GM19452 (cell line): ENCODE measurements around the gene ZNF804B.

ENCODE experiments used
- ATAC-seq: cut with Tn5 transposase; IDR thresholded peaks from one replicate; pipeline ENCODE4 v1.9.1; 2021; ENCODE audit not compliant: unreplicated experiment

The ZNF804B gene

GRCh38 chr7:88835147-88835728 is 75.7 kb downstream of the ZNF804B start:
- peak; percentile 82 for ATAC-seq

GRCh38 chr7:88842201-88842600 is 82.7 kb downstream of the ZNF804B start:
- no peak for ATAC-seq

DNA sequence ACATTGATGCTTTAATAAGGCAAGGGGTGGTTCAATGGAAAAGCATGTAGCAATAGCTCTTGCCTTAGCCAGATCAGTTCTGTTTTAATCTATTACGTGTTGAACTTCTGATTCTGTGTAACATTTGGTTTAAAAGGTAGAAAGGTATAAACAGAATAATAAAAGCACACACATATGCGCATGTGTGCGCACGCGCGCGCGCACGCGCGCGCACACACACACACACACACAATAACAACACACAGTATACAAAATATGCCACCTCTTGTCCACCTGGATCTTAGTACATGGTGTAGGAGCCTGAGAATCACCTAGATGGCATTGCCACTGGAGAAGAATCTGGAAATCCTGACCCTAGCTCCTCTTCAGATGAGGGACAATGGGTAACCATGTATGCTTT is 85.6 kb downstream of the ZNF804B start:
- no peak for ATAC-seq

GRCh38 chr7:88851220-88851619 is 91.7 kb downstream of the ZNF804B start:
- ATAC-seq: no peak

DNA sequence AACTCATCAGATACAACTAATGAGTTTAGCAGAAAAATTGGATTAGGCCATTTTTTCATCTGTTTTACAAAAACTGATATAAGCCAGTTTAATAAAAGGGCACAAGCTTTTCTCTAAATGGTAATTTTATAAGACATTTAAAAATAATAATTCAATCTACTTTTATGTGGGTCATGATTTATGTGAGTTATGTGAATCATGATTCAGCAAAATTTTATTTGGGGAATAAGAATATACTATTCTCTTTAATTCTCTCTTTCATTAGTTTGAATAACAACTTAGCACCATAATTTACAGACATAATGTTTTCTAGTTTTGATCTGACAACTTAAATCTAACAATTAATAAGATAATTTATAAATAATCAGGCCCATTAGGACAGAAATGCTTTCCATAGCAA is 99.8 kb downstream of the ZNF804B start:
- no peak for ATAC-seq

- ATAC-seq: no peak
These were observed 106.9 kb downstream of the ZNF804B start for GRCh38 chr7:88866265-88866863.

DNA sequence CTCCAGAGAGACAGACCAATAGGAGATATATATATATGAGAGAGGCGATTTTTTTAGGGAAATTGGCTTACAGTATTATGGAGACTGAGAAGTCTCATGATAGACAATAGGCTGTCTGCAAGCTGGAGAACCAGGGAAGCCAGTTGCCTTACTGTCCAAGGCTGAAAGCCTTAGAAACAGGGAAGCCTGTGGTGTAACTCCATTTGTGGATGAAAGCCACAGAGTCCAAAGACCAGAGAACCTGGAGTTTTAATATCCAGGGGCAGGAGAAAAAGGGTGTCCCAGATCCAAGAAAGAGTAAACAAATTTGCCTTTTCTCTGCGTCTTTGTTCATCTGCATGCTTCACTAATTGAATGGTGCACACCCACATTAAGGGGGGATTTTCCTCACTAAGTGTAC is 107.7 kb downstream of the ZNF804B start:
- ATAC-seq: no peak

DNA sequence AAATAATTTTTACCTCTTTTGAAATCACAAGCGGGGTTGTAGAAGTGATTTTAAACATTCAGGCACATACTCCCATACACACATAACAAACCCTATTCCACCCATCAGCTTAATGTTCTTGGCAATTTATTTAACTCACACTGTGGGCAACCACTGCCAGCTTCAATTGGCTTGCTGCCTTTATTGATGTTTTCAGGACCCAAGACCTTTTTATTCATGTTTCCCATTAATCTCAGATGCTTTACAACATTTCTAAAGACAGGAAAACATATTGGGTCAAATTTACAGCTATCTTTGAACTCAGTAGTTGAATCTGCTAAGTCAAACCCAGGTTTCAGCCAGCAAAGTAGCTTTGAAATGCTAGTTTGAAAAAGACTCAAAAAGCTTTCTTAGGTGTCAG is 109.0 kb downstream of the ZNF804B start:
- no peak for ATAC-seq

DNA sequence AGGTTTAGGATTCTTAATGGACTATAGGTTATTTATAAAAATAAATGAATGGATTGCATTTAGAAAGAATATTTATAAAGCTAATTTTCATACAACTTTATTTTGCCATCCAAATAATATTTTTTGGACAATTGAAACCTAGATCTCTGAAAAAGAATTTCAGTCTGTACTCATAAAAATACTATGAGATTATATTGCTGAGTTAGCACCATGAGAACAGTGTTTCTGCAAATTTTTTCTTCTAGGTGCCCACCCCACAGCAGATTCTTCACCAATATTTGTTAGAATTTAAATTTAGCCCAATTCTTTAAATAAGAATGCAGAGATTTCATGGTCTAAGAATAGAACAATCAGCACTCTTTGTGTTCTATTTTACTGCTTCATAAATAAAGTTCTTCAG is 121.6 kb downstream of the ZNF804B start:
- ATAC-seq: no peak

DNA sequence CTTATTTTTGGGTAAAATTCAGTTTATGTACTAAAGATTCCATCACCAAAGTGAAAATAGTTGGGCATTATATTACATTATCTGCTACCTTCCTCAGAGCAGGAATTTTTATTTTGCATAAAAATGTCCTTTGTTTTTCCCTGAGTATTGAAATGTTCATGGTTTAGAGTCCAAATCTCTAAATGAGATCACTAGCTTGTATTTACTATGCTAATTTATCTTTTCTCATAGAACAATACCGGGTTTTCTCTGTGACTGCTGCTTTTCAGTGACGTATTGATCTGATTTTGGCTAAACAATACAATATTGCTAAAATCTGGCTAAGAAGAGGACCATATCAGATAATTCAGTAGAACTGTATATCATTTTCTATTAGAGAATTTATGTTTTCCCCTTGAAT is 125.6 kb downstream of the ZNF804B start:
- ATAC-seq: no peak

- ATAC-seq: no peak
These were observed 129.2 kb downstream of the ZNF804B start for GRCh38 chr7:88888684-88889083.

DNA sequence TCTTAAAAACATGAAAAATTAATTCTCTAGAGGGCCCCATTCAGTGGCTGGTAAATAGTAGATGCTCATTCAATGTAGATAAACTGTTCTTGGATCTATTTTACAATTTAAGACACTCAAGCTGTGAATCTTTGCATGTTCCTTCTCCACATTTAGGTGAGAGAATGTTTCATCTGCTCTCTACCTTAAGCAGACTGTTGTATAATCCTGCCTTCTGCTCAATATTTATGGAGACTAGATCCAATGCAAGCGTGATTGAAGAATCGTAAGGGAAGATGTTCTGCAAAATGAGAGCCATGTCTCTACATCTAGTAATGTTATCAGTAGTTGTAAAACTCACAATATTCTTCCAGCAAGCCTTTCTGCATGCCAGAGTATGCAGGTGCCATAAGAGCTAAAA is 151.0 kb downstream of the ZNF804B start:
- no peak for ATAC-seq

- no peak for ATAC-seq
These were observed 153.4 kb downstream of the ZNF804B start for GRCh38 chr7:88912852-88913251.

DNA sequence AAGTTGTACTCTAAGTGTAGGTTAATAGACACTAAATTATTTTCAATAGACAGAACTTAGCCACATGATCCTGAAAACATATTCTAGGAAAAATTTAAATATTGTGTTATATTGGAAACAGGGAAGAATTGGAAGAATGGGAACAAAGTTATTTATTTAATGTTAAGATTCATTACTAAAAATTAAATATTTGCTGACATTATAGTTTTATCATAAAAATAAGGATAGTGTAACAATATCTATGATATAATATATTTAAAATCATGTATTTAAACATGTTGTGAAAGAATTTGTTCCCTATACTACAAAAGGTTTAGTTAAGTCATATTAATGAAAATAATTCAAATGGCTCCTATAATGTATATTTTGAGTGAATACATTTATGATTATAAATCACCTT is 156.1 kb downstream of the ZNF804B start:
- no peak for ATAC-seq

- no peak for ATAC-seq
These were observed 160.1 kb downstream of the ZNF804B start for GRCh38 chr7:88919478-88920131.

- ATAC-seq: no peak
These were observed 163.4 kb downstream of the ZNF804B start for GRCh38 chr7:88922944-88923343.

DNA sequence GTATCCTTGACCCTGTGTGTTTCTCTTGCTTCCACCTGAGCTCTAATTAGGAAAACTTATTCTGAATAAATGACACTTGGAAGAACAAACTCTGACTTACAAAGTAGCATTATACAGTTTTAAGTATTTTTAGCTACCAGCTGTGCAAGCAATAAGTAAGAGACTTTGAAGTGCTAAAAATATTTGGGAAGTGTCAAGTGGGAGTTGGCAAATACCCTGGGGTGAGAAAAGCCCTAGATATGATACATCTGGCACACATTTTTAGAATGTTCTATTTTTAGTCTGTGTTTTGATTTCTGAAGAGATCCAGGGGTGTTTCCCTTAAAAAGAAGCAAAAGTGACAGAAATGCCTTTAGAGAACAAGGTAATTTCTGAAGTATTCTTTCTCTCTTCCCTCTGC is 168.8 kb downstream of the ZNF804B start:
- ATAC-seq: no peak

DNA sequence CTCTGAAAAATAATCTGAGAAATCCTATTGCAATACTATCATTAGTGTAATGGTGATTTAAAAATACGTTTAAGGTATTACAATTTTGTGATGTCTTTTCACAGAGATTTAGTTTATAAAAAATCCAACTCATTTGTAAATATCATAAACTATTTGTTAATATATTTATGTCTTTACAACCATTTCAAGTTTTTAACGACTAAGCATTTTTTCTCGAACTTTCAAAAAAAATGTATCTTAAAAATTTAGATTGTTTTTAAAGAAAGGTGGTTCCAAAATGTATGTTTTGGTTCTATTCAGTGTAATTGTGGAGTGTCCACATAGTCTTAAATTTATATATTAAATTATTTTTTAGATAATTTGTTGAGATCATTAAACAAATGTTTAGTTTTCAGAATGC is 170.2 kb downstream of the ZNF804B start:
- no peak for ATAC-seq

DNA sequence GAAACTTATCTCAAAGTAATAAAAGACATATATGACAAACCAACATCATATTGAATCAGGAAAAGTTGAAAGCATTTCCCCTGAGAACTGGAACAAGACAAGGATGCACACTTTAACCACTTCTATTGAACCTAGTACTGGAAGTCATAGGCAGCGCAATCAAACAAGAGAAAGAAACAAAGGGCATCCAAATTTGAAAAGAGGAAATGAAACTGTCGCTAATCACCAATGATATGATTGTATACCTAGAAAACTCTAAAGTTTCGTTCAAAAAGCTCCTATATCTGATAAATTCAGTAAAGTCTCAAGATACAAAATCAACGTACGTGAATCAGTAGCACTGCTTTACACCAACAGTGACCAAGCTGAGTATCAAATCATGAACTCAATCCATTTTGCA is 173.8 kb downstream of the ZNF804B start:
- no peak for ATAC-seq

- no peak for ATAC-seq
These were observed 183.5 kb downstream of the ZNF804B start for GRCh38 chr7:88942815-88943501.

GRCh38 chr7:88951826-88952225 is 192.3 kb downstream of the ZNF804B start:
- no peak for ATAC-seq

- no peak for ATAC-seq
These were observed 204.9 kb downstream of the ZNF804B start for GRCh38 chr7:88964418-88964817.
